GM15510 (cell line): Measurements from ENCODE around the gene TRDN.

Experiments used
- POLR2A ChIP-seq: IDR thresholded peaks from 3 replicates; pipeline ENCODE4 v1.6.1; 2011; ENCODE audit warnings: borderline replicate concordance; ENCODE audit not compliant: insufficient read length; ENCODE audit errors: extremely low read depth

TRDN gene

GRCh38 chr6:123423130-123423529, 213.6 kb downstream of the TRDN start:
- no peak for TF ChIP-seq POLR2A

- TF ChIP-seq POLR2A = no peak
These were observed 216.2 kb downstream of the TRDN start for GRCh38 chr6:123420512-123420911.

- TF ChIP-seq POLR2A = no peak
These were observed 218.7 kb downstream of the TRDN start for GRCh38 chr6:123418071-123418470.

GRCh38 chr6:123417535-123417934, 219.2 kb downstream of the TRDN start:
- no peak for TF ChIP-seq POLR2A

GRCh38 chr6:123415844-123416468, 220.8 kb downstream of the TRDN start:
- TF ChIP-seq POLR2A = no peak

- no peak for TF ChIP-seq POLR2A
These were observed 231.8 kb downstream of the TRDN start for GRCh38 chr6:123404975-123405374.

- TF ChIP-seq POLR2A = no peak
These were observed 234.7 kb downstream of the TRDN start for GRCh38 chr6:123402052-123402451.

- no peak for TF ChIP-seq POLR2A
These were observed 238.7 kb downstream of the TRDN start for GRCh38 chr6:123398072-123398471.

- TF ChIP-seq POLR2A = no peak
These were observed 243.4 kb downstream of the TRDN start for GRCh38 chr6:123393331-123393730.

- no peak for TF ChIP-seq POLR2A
These were observed 253.0 kb downstream of the TRDN start for GRCh38 chr6:123383718-123384117.

- no peak for TF ChIP-seq POLR2A
These were observed 256.5 kb downstream of the TRDN start for GRCh38 chr6:123380257-123380656.

GRCh38 chr6:123372737-123373136, 264.0 kb downstream of the TRDN start:
- no peak for TF ChIP-seq POLR2A

GRCh38 chr6:123363912-123364311, 272.8 kb downstream of the TRDN start:
- TF ChIP-seq POLR2A = no peak

- no peak for TF ChIP-seq POLR2A
These were observed 276.4 kb downstream of the TRDN start for GRCh38 chr6:123360359-123360758.

- no peak for TF ChIP-seq POLR2A
These were observed 284.0 kb downstream of the TRDN start for GRCh38 chr6:123352705-123353104.

GRCh38 chr6:123352279-123352678, 284.5 kb downstream of the TRDN start:
- TF ChIP-seq POLR2A = no peak

GRCh38 chr6:123343836-123344235, 292.9 kb downstream of the TRDN start:
- TF ChIP-seq POLR2A = no peak
